Measurements from ENCODE around the gene ELAVL4.

DNA sequence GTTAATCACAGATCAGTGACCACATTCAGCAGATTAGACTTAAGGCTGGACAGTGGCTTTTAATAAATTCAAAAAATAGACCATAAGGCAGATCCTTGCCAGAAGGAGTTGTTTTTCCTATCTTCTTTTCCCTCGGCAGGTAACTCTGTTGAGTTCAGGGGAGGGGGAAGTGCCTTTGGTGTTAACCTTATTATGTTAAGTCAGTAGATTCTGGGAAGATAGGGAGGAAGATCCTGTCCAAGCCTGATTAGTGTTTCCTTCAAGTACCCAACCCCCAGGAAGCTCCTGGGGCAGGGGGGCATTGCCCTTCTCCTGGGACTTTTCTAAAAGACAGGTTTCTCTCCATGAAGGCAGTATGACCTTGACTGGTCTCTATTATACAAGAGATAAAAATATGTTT lies 87.4 kb downstream of the ELAVL4 start:
- TF ChIP-seq, protein P1, sequence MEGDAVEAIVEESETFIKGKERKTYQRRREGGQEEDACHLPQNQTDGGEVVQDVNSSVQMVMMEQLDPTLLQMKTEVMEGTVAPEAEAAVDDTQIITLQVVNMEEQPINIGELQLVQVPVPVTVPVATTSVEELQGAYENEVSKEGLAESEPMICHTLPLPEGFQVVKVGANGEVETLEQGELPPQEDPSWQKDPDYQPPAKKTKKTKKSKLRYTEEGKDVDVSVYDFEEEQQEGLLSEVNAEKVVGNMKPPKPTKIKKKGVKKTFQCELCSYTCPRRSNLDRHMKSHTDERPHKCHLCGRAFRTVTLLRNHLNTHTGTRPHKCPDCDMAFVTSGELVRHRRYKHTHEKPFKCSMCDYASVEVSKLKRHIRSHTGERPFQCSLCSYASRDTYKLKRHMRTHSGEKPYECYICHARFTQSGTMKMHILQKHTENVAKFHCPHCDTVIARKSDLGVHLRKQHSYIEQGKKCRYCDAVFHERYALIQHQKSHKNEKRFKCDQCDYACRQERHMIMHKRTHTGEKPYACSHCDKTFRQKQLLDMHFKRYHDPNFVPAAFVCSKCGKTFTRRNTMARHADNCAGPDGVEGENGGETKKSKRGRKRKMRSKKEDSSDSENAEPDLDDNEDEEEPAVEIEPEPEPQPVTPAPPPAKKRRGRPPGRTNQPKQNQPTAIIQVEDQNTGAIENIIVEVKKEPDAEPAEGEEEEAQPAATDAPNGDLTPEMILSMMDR (IDR thresholded peaks at IDR 0.05) = no peak
- TF ChIP-seq POLR2AphosphoS5 (IDR thresholded peaks at IDR 0.05) (no peak), EP300 (IDR thresholded peaks at IDR 0.05) (no peak)
